H9 (cell line): ENCODE results near the gene SLC5A1. TPM values are rescaled to one million over a fixed set of nuclear protein-coding genes. Genes with fewer than 3 reads are reported as not detected.
"Not testable (repeated sequence)": the region's sequence is repeated elsewhere in the genome, so short reads cannot be mapped to it uniquely, and the experiment has no call there.

ENCODE experiments used
- DNase-seq: peaks from one replicate; pipeline ENCODE4 v3.0.0-alpha.2; 2017
- H2AFZ ChIP-seq: one replicate; pipeline ENCODE4 v1.6.1; 2013; ENCODE audit warnings: mild to moderate bottlenecking, low read length, control low read depth, moderate library complexity
- H2AK5ac ChIP-seq: 2 replicates; pipeline ENCODE4 v1.6.1; 2013; ENCODE audit warnings: low read length, control low read depth, mixed read lengths; ENCODE audit not compliant: insufficient read length
- H2BK120ac ChIP-seq: one replicate; pipeline ENCODE4 v1.6.1; 2013; ENCODE audit warnings: low read depth, mild to moderate bottlenecking, low read length, control low read depth, inconsistent platforms; ENCODE audit not compliant: poor library complexity, severe bottlenecking
- H2BK12ac ChIP-seq: 2 replicates; pipeline ENCODE4 v1.6.1; 2013; ENCODE audit warnings: low read length, control low read depth, mixed read lengths, low read depth; ENCODE audit not compliant: insufficient read length
- H2BK15ac ChIP-seq: 2 replicates; pipeline ENCODE4 v1.6.1; 2013; ENCODE audit warnings: low read depth, low read length, control low read depth
- H2BK20ac ChIP-seq: one replicate; pipeline ENCODE4 v1.6.1; 2013; ENCODE audit warnings: low read depth, mild to moderate bottlenecking, low read length, control low read depth, inconsistent platforms; ENCODE audit not compliant: poor library complexity, severe bottlenecking
- H2BK5ac ChIP-seq: 2 replicates; pipeline ENCODE4 v1.6.1; 2013; ENCODE audit warnings: low read length, control low read depth, mixed read lengths; ENCODE audit not compliant: insufficient read length
- H3K14ac ChIP-seq: 2 replicates; pipeline ENCODE4 v1.6.1; 2013; ENCODE audit warnings: low read length, control low read depth; ENCODE audit not compliant: insufficient read depth
- H3K18ac ChIP-seq: 2 replicates; pipeline ENCODE4 v1.6.1; 2013; ENCODE audit warnings: low read depth, mild to moderate bottlenecking, mixed read lengths, low read length, control low read depth; ENCODE audit not compliant: insufficient read length
- H3K23ac ChIP-seq: 2 replicates; pipeline ENCODE4 v1.6.1; 2013; ENCODE audit warnings: low read length, control low read depth, mixed read lengths, low read depth; ENCODE audit not compliant: insufficient read length
- H3K23me2 ChIP-seq: 2 replicates; pipeline ENCODE4 v1.6.1; 2013; ENCODE audit warnings: low read depth, mild to moderate bottlenecking, mixed read lengths, low read length, control low read depth; ENCODE audit not compliant: insufficient read length, poor library complexity, severe bottlenecking
- H3K27ac ChIP-seq: 2 replicates; pipeline ENCODE4 v1.5.1; 2013; ENCODE audit warnings: low read length, control low read depth, mixed read lengths, low read depth; ENCODE audit not compliant: insufficient read length
- H3K27me3 ChIP-seq: 2 replicates; pipeline ENCODE4 v1.6.1; 2013; ENCODE audit warnings: low read length, control low read depth, inconsistent platforms; ENCODE audit not compliant: insufficient read depth
- H3K4ac ChIP-seq: 2 replicates; pipeline ENCODE4 v1.6.1; 2013; ENCODE audit warnings: low read depth, mild to moderate bottlenecking, control low read depth, inconsistent platforms, low read length, moderate library complexity
- H3K4me1 ChIP-seq: 2 replicates; pipeline ENCODE4 v1.6.1; 2013; ENCODE audit warnings: low read length, control low read depth, inconsistent platforms; ENCODE audit not compliant: insufficient read depth
- H3K4me2 ChIP-seq: 2 replicates; pipeline ENCODE4 v1.6.1; 2013; ENCODE audit warnings: low read length, control low read depth, mixed read lengths; ENCODE audit not compliant: insufficient read length, insufficient read depth
- H3K56ac ChIP-seq: 2 replicates; pipeline ENCODE4 v1.6.1; 2013; ENCODE audit warnings: low read depth, mild to moderate bottlenecking, mixed read lengths, low read length, control low read depth; ENCODE audit not compliant: insufficient read length
- H3K79me1 ChIP-seq: 2 replicates; pipeline ENCODE4 v1.6.1; 2013; ENCODE audit warnings: low read depth, mild to moderate bottlenecking, moderate library complexity, low read length, control low read depth, inconsistent platforms; ENCODE audit not compliant: insufficient read depth, poor library complexity, severe bottlenecking
- H3K79me2 ChIP-seq: 2 replicates; pipeline ENCODE4 v1.6.1; 2013; ENCODE audit warnings: low read length, control low read depth, inconsistent platforms; ENCODE audit not compliant: insufficient read depth
- H3K9ac ChIP-seq: 2 replicates; pipeline ENCODE4 v1.6.1; 2013; ENCODE audit warnings: low read length, control low read depth, mixed read lengths; ENCODE audit not compliant: insufficient read length; ENCODE audit errors: extremely low read depth
- H3K9me3 ChIP-seq: one replicate; pipeline ENCODE4 v1.6.1; 2013; ENCODE audit warnings: low read depth, low read length, inconsistent platforms; ENCODE audit not compliant: control insufficient read depth
- H3T11ph ChIP-seq: one replicate; pipeline ENCODE4 v1.6.1; 2013; ENCODE audit warnings: mild to moderate bottlenecking, low read length, control low read depth, inconsistent platforms
- H4K20me1 ChIP-seq: one replicate; pipeline ENCODE4 v1.6.1; 2013; ENCODE audit not compliant: control insufficient read depth, insufficient read length, insufficient read depth
- H4K5ac ChIP-seq: 2 replicates; pipeline ENCODE4 v1.6.1; 2013; ENCODE audit warnings: low read depth, mild to moderate bottlenecking, mixed read lengths, low read length, control low read depth; ENCODE audit not compliant: insufficient read length
- H4K8ac ChIP-seq: replicated peaks from 2 replicates; pipeline ENCODE4 v1.6.1; 2013; ENCODE audit warnings: low read length, control low read depth, mixed read lengths, low read depth; ENCODE audit not compliant: insufficient read length
- H4K91ac ChIP-seq: 2 replicates; pipeline ENCODE4 v1.6.1; 2013; ENCODE audit warnings: low read depth, mild to moderate bottlenecking, moderate library complexity, mixed read lengths, low read length, control low read depth; ENCODE audit not compliant: insufficient read length
- H3K27ac Mint-ChIP-seq, 3 experiments: 2 replicates in 2 of 3; 3 replicates in 1 of 3; pipeline ENCODE4 v1.8.0; 2020 to 2021; ENCODE audit warnings: mixed read lengths in 3 of 3, mild to moderate bottlenecking in 1 of 3, moderate library complexity in 1 of 3
- H3K27me3 Mint-ChIP-seq: 2 replicates; pipeline ENCODE4 v1.8.0; 2021; ENCODE audit warnings: low read depth, mild to moderate bottlenecking, moderate library complexity, mixed read lengths
- H3K36me3 Mint-ChIP-seq, 3 experiments: 2 replicates in 2 of 3; 3 replicates in 1 of 3; pipeline ENCODE4 v1.8.0; 2020 to 2021; ENCODE audit warnings: low read depth in 3 of 3, mixed read lengths in 3 of 3; ENCODE audit not compliant: insufficient read depth in 1 of 3
- H3K4me1 Mint-ChIP-seq, 2 experiments: 2 replicates each; pipeline ENCODE4 v1.8.0; 2020; ENCODE audit warnings: mixed read lengths in 2 of 2
- H3K4me3 Mint-ChIP-seq, 2 experiments: 2 replicates in 1 of 2; 3 replicates in 1 of 2; pipeline ENCODE4 v1.8.0; 2020 to 2021; ENCODE audit warnings: mild to moderate bottlenecking in 2 of 2, mixed read lengths in 2 of 2, moderate library complexity in 1 of 2
- H3K9me3 Mint-ChIP-seq, 2 experiments: 2 replicates in 1 of 2; 3 replicates in 1 of 2; pipeline ENCODE4 v1.8.0; 2020; ENCODE audit warnings: mild to moderate bottlenecking in 2 of 2, mixed read lengths in 2 of 2, moderate library complexity in 1 of 2
- CTCF ChIP-seq: fragments of 200-600 bp; sonication (generic); conservative IDR thresholded peaks from 3 replicates; pipeline ENCODE4 v1.8.0; 2021; ENCODE audit warnings: antibody characterized with exemption, mild to moderate bottlenecking
- WGBS: extraction: QIAGEN DNeasy Blood & Tissue Kit; methylation state at CpG from one replicate; pipeline ENCODE4 v1.1.7; 2013; ENCODE audit warnings: missing lambda C conversion rate, low lambda C conversion rate, mixed read lengths; ENCODE audit not compliant: insufficient read length; ENCODE audit errors: extremely low coverage; 5-methylcytosine and 5-hydroxymethylcytosine counted together
- total RNA-seq: library from RNA; stranded (reverse); gene quantifications from 2 replicates; pipeline ENCODE4 v1.2.1, GENCODE V29; 2021

SLC5A1 gene
- total RNA-seq, 1 experiment from 2014 or later = not detected

- Mint-ChIP-seq H3K27me3 (peaks cover 31% of the 10 kb centered on the region), H3K9me3 (peaks cover 7 to 9% of the 10 kb centered on the region in 2 experiments), H3K4me3 (no peak overlapping the region), H3K27ac (no peak overlapping the region), H3K4me1 (peaks cover 5 to 12% of the 10 kb centered on the region in 2 experiments; a peak in 3 of 4 replicates), H3K36me3 (peaks cover 0 to 4% (median 3%) of the 10 kb centered on the region in 3 experiments; a peak in 2 of 7 replicates)
- H2BK15ac ChIP-seq = no peak overlapping the region
- no peaks in the 10 kb centered on the region for H3K79me1 ChIP-seq
- no peaks in the 10 kb centered on the region for H4K20me1 ChIP-seq
- H3T11ph ChIP-seq = no peak overlapping the region
- no peak for DNase-seq
- no peaks in the 10 kb centered on the region for H3K79me2 ChIP-seq
- H3K23me2 ChIP-seq = no peaks in the 10 kb centered on the region
- H3K14ac ChIP-seq = no peak overlapping the region
- H3K4ac ChIP-seq = no peak overlapping the region
- no peaks in the 10 kb centered on the region; the same call in 1 of the 2 replicates for H3K4me1 ChIP-seq
- H3K18ac ChIP-seq = no peak overlapping the region
- H3K56ac ChIP-seq = no peak overlapping the region
- H3K23ac ChIP-seq = no peak overlapping the region
- no peak overlapping the region for H4K8ac ChIP-seq
- no peak overlapping the region for H2AK5ac ChIP-seq
- no peak overlapping the region for H2BK5ac ChIP-seq
- no peak overlapping the region for H2BK120ac ChIP-seq
- H2BK12ac ChIP-seq = no peak overlapping the region
- H3K9ac ChIP-seq = no peak overlapping the region
- H3K4me2 ChIP-seq = no peak overlapping the region
- no peak overlapping the region for H2BK20ac ChIP-seq
- H2AFZ ChIP-seq = no peak overlapping the region
- no peak overlapping the region for H4K91ac ChIP-seq
- no peak overlapping the region for H4K5ac ChIP-seq
- H3K9me3 ChIP-seq = no peaks in the 10 kb centered on the region
- TF ChIP-seq CTCF = no peak
- WGBS = no CpG with 5 or more reads among the region's 6 CpGs
- no peak overlapping the region for H3K27ac ChIP-seq
- no peaks in the 10 kb centered on the region for H3K27me3 ChIP-seq
These were observed 101.6 kb downstream of the SLC5A1 start for GRCh38 chr22:32144496-32145274.

GRCh38 chr22:32147128-32147527 lies 104.1 kb downstream of the SLC5A1 start:
- DNase-seq = not testable (repeated sequence)
- H3K4me3 Mint-ChIP-seq = peak overlapping the region in 1 of 2 experiments; percentile 16; a peak in 1 of 5 replicates
- WGBS = no CpG with 5 or more reads among the region's 8 CpGs

More at GRCh38 chr22:32147128-32147527, 104.1 kb downstream of the SLC5A1 start:
- not testable (repeated sequence) for H3K14ac ChIP-seq, H3K9me3 Mint-ChIP-seq, H3K56ac ChIP-seq, H3K4me2 ChIP-seq, H3K23ac ChIP-seq, H3K23me2 ChIP-seq, H3K79me1 ChIP-seq, H4K91ac ChIP-seq, H3K79me2 ChIP-seq, H3K9ac ChIP-seq, H3K18ac ChIP-seq, H2BK12ac ChIP-seq, H3T11ph ChIP-seq, H2BK20ac ChIP-seq, H3K4ac ChIP-seq, H3K27me3 ChIP-seq, H3K36me3 Mint-ChIP-seq, H3K9me3 ChIP-seq, H4K8ac ChIP-seq, H2BK5ac ChIP-seq, H2AK5ac ChIP-seq, H2BK120ac ChIP-seq, H4K5ac ChIP-seq, H2BK15ac ChIP-seq, H4K20me1 ChIP-seq, H3K4me1 ChIP-seq, H2AFZ ChIP-seq, H3K27ac ChIP-seq
- Mint-ChIP-seq H3K27me3 (peaks cover 16% of the 10 kb centered on the region), H3K4me1 (peaks cover 18 to 21% of the 10 kb centered on the region in 2 experiments), H3K27ac (peak overlapping the region in 2 of 3 experiments; percentile 67 to 93; a peak in 5 of 7 replicates)
